ENCODE results near the gene MYPOP. TPM values are rescaled to one million over a fixed set of nuclear protein-coding genes. Genes with fewer than 3 reads are reported as not detected.
"Not testable (repeated sequence)": the region's sequence is repeated elsewhere in the genome, so short reads cannot be mapped to it uniquely, and the experiment has no call there.

MYPOP gene
- total RNA-seq, 1 experiment from 2014 or later = 11.1 TPM

DNA sequence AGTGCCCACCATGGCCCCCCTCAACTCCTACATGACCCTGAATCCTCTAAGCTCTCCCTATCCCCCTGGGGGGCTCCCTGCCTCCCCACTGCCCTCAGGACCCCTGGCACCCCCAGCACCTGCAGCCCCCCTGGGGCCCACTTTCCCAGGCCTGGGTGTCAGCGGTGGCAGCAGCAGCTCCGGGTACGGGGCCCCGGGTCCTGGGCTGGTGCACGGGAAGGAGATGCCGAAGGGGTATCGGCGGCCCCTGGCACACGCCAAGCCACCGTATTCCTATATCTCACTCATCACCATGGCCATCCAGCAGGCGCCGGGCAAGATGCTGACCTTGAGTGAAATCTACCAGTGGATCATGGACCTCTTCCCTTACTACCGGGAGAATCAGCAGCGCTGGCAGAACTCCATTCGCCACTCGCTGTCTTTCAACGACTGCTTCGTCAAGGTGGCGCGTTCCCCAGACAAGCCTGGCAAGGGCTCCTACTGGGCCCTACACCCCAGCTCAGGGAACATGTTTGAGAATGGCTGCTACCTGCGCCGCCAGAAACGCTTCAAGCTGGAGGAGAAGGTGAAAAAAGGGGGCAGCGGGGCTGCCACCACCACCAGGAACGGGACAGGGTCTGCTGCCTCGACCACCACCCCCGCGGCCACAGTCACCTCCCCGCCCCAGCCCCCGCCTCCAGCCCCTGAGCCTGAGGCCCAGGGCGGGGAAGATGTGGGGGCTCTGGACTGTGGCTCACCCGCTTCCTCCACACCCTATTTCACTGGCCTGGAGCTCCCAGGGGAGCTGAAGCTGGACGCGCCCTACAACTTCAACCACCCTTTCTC is 30.1 kb downstream of the MYPOP start:
- ChIA-PET POLR2A (no interaction called here), CTCF (no interaction called here)
- TF ChIP-seq CTCF (IDR thresholded peaks at IDR 0.05) (no peak), POLR2AphosphoS5 (IDR thresholded peaks at IDR 0.05; ENCODE audit: low read depth, low read length) (no peak), SIN3A (IDR thresholded peaks at IDR 0.05; ENCODE audit: borderline replicate concordance, insufficient read depth, low read depth, low read length) (no peak), TCF7L2 (IDR thresholded peaks at IDR 0.05; ENCODE audit: low read depth, low read length) (no peak), REST (IDR thresholded peaks at IDR 0.05; ENCODE audit: insufficient read depth in 1 of 2, low read depth in 2 of 2, low read length in 1 of 2) (no peak)
- BruUV-seq (replicated peaks) = no TSS peak
- DNase-seq (ENCODE audit: low read depth, low spot score) (no peak), ATAC-seq (no peak)
- H3K4me3 ChIP-seq (ENCODE audit: low read depth in 2 of 2, low read length in 2 of 2) = no peak overlapping the region
- H3K9me3 ChIP-seq (ENCODE audit: control insufficient read depth, insufficient read depth, low read depth, low read length) = no peaks in the 10 kb centered on the region
- no peaks in the 10 kb centered on the region for H3K27me3 ChIP-seq (ENCODE audit: control insufficient read depth, insufficient read depth, low read length)
- H3K36me3 ChIP-seq (ENCODE audit: control insufficient read depth, insufficient read depth, low read length) = no peaks in the 10 kb centered on the region
- no peak overlapping the region for H3K27ac ChIP-seq (ENCODE audit: low read length)
- no peaks in the 10 kb centered on the region for H3K4me1 ChIP-seq (ENCODE audit: control insufficient read depth, insufficient read depth, low read length)
- intact Hi-C loops (cut with micrococcal nuclease; ENCODE audit: unreplicated experiment) = no loop called here
- in situ Hi-C loops (cut with HindIII; ENCODE audit: low pct_unique_long_range_greater_than_20kb, low sequenced_read_pairs) = no loop called here

DNA sequence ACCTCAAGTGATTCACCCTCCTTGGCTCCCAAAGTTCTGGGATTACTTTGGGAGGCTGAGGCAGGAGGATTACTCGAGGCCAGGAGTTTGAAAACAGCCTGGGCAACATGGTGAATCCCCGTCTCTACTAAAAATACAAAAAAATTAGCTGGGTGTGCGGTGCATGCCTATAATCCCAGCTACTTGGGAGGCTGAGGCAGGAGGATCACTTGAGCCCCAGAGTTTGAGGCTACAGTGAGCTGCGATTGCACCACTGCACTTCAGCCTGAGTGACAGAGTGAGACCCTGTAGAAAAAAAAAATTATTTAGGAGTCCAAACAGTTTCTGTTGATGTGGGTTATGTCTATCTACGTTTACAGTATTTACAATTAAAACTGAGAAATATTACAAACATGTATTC is 31.6 kb downstream of the MYPOP start:
- no peak for ATAC-seq
- no peak overlapping the region for H3K4me3 ChIP-seq (ENCODE audit: low read depth in 2 of 2, low read length in 2 of 2)
- no peaks in the 10 kb centered on the region for H3K27me3 ChIP-seq (ENCODE audit: control insufficient read depth, insufficient read depth, low read length)
- H3K9me3 ChIP-seq (ENCODE audit: control insufficient read depth, insufficient read depth, low read depth, low read length) = no peaks in the 10 kb centered on the region
- ChIA-PET POLR2A (no interaction called here), CTCF (no interaction called here)
- no peak for DNase-seq (ENCODE audit: low read depth, low spot score)
- no peak overlapping the region for H3K27ac ChIP-seq (ENCODE audit: low read length)
- BruUV-seq (replicated peaks) = no TSS peak
- in situ Hi-C loops (cut with HindIII; ENCODE audit: low pct_unique_long_range_greater_than_20kb, low sequenced_read_pairs) (no loop called here), intact Hi-C loops (cut with micrococcal nuclease; ENCODE audit: unreplicated experiment) (no loop called here)
- TF ChIP-seq TCF7L2 (IDR thresholded peaks at IDR 0.05; ENCODE audit: low read depth, low read length) = no peak
- TF ChIP-seq CTCF (IDR thresholded peaks at IDR 0.05) = no peak
- TF ChIP-seq SIN3A (IDR thresholded peaks at IDR 0.05; ENCODE audit: borderline replicate concordance, insufficient read depth, low read depth, low read length) = no peak
- no peak for TF ChIP-seq REST (IDR thresholded peaks at IDR 0.05; ENCODE audit: insufficient read depth in 1 of 2, low read depth in 2 of 2, low read length in 1 of 2)
- TF ChIP-seq POLR2AphosphoS5 (IDR thresholded peaks at IDR 0.05; ENCODE audit: low read depth, low read length) = no peak
- H3K36me3 ChIP-seq (ENCODE audit: control insufficient read depth, insufficient read depth, low read length) = no peaks in the 10 kb centered on the region
- H3K4me1 ChIP-seq (ENCODE audit: control insufficient read depth, insufficient read depth, low read length) = no peaks in the 10 kb centered on the region

DNA sequence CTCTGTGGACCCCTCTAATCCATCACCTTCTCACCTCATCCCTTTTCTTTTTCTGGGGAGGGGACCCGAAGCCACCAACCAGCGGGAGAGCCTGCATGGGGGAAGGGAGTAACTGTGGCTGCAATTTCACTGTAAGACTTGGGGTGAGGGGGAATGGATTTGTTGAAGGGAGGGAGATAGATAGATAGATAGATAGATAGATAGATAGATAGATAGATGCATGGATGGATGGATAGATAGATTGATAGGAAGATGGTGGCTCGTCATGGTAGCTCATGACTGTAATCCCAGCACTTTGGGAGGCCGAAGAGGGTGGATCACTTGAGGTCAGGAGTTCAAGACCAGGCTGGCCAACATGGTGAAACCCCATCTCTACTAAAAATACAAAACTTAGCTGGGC is 35.2 kb downstream of the MYPOP start:
- in situ Hi-C loops (cut with HindIII; ENCODE audit: low pct_unique_long_range_greater_than_20kb, low sequenced_read_pairs); H3K36me3 ChIP-seq (ENCODE audit: control insufficient read depth, insufficient read depth, low read length); H3K27ac ChIP-seq (ENCODE audit: low read length); H3K27me3 ChIP-seq (ENCODE audit: control insufficient read depth, insufficient read depth, low read length); intact Hi-C loops (cut with micrococcal nuclease; ENCODE audit: unreplicated experiment); ATAC-seq; BruUV-seq (replicated peaks); POLR2A ChIA-PET; H3K4me1 ChIP-seq (ENCODE audit: control insufficient read depth, insufficient read depth, low read length); H3K4me3 ChIP-seq (ENCODE audit: low read depth in 2 of 2, low read length in 2 of 2); DNase-seq (ENCODE audit: low read depth, low spot score); H3K9me3 ChIP-seq (ENCODE audit: control insufficient read depth, insufficient read depth, low read depth, low read length); CTCF ChIA-PET: not testable (repeated sequence)

Measured in Panc1 (cell line).